B cell (primary cell): ENCODE results near the gene NAPA. TPM values are rescaled to one million over a fixed set of nuclear protein-coding genes. Genes with fewer than 3 reads are reported as not detected.

Experiments
- ATAC-seq: fragments of 200-7000 bp; cut with Tn5 transposase; one replicate; pipeline ENCODE4 v1.10.0; 2021; ENCODE audit warnings: low read depth, mild to moderate bottlenecking, moderate number of reproducible peaks, moderate library complexity
- CTCF ChIA-PET: fragments of 350-600 bp; sonication (Branson Sonifier 250); formaldehyde crosslinking; loops from one replicate; lab custom pipeline; 2021; ENCODE audit warnings: antibody characterized with exemption, inconsistent platforms; lab: Charles Lee
- POLR2A ChIA-PET: fragments of 350-600 bp; sonication (Branson Sonifier 250); formaldehyde crosslinking; loops from one replicate; lab custom pipeline; 2021; ENCODE audit warnings: antibody characterized with exemption; lab: Charles Lee
- DNase-seq: peaks from one replicate; pipeline ENCODE4 v3.0.0; 2013
- H2AFZ ChIP-seq: 2 replicates; pipeline ENCODE4 v1.6.1; 2012; ENCODE audit warnings: mild to moderate bottlenecking, low read depth, low read length; ENCODE audit not compliant: insufficient read depth, poor library complexity, severe bottlenecking
- H3K27ac ChIP-seq, 2 donors: 1 replicate in 1 of 2; 2 replicates in 1 of 2; pipeline ENCODE4 v1.5.1; 2012 to 2013; ENCODE audit warnings: low read length in 2 of 2, mild to moderate bottlenecking in 2 of 2, moderate library complexity in 1 of 2
- H3K27me3 ChIP-seq, 4 experiments: fragments of 200-600 bp in 1 of 4; sonication (generic) in 1 of 4; replicated peaks in 1 of 4; 1 replicate in 2 of 4; 2 replicates in 2 of 4; pipeline versions ENCODE4 v1.6.1 to v1.7.0; 2013 to 2016; ENCODE audit warnings: low read length in 3 of 4, mild to moderate bottlenecking in 2 of 4, mixed read lengths in 1 of 4, moderate library complexity in 1 of 4; ENCODE audit not compliant: insufficient read depth in 4 of 4, control insufficient read depth in 3 of 4; ENCODE audit errors: control extremely low read depth in 1 of 4
- H3K36me3 ChIP-seq, 2 experiments: replicated peaks in 1 of 2; 1 replicate in 1 of 2; 2 replicates in 1 of 2; pipeline versions ENCODE4 v1.6.1 to v1.7.1; 2013; ENCODE audit warnings: low read length in 1 of 2; ENCODE audit not compliant: insufficient read depth in 2 of 2, control insufficient read depth in 1 of 2; ENCODE audit errors: control extremely low read depth in 1 of 2, extremely low read depth in 1 of 2
- H3K4me1 ChIP-seq, 2 donors: fragments of 200-600 bp in 1 of 2; sonication (generic) in 1 of 2; 1 replicate in 1 of 2; 2 replicates in 1 of 2; pipeline versions ENCODE4 v1.5.1 to v1.6.1; 2013 to 2017; ENCODE audit warnings: low read length in 2 of 2; ENCODE audit not compliant: control insufficient read depth in 2 of 2, insufficient read depth in 2 of 2
- H3K4me2 ChIP-seq: replicated peaks from 2 replicates; pipeline ENCODE3; 2012; ENCODE audit warnings: mild to moderate bottlenecking, low read depth, low read length; ENCODE audit not compliant: poor library complexity, severe bottlenecking
- H3K4me3 ChIP-seq, 5 experiments: fragments of 200-600 bp in 1 of 5; sonication (generic) in 1 of 5; 1 replicate in 3 of 5; 2 replicates in 2 of 5; pipeline versions ENCODE4 v1.5.1 to v1.7.0; 2011 to 2016; ENCODE audit warnings: low read length in 4 of 5, mild to moderate bottlenecking in 4 of 5, low read depth in 2 of 5, control low read depth in 1 of 5, moderate library complexity in 1 of 5; ENCODE audit not compliant: insufficient read depth in 1 of 5; ENCODE audit errors: control extremely low read depth in 1 of 5, extremely low read depth in 1 of 5
- H3K79me2 ChIP-seq: fragments of 200-600 bp; sonication (generic); one replicate; pipeline ENCODE4 v1.6.0; 2016; ENCODE audit warnings: low read length; ENCODE audit not compliant: control insufficient read depth, insufficient read depth
- H3K9ac ChIP-seq: fragments of 200-600 bp; sonication (generic); 2 replicates; pipeline ENCODE4 v1.6.1; 2017; ENCODE audit warnings: mild to moderate bottlenecking, low read length, moderate library complexity
- H3K9me3 ChIP-seq, 3 donors: one replicate each; pipeline versions ENCODE4 v1.6.1 to v1.7.1; 2013; ENCODE audit warnings: low read length in 2 of 3; ENCODE audit not compliant: control insufficient read depth in 2 of 3, insufficient read depth in 1 of 3; ENCODE audit errors: control extremely low read depth in 1 of 3
- H4K20me1 ChIP-seq: 2 replicates; pipeline ENCODE4 v1.6.0; 2012; ENCODE audit warnings: mild to moderate bottlenecking, low read length; ENCODE audit not compliant: insufficient read depth, control insufficient read depth, poor library complexity, severe bottlenecking
- H3K27ac Mint-ChIP-seq: one replicate; pipeline ENCODE4 v1.8.0; 2021; ENCODE audit warnings: mixed read lengths
- H3K27me3 Mint-ChIP-seq: one replicate; pipeline ENCODE4 v1.8.0; 2021; ENCODE audit warnings: mixed read lengths
- H3K4me1 Mint-ChIP-seq: one replicate; pipeline ENCODE4 v1.8.0; 2021; ENCODE audit warnings: mixed read lengths
- H3K4me3 Mint-ChIP-seq: one replicate; pipeline ENCODE4 v1.8.0; 2021; ENCODE audit warnings: mixed read lengths
- H3K9me3 Mint-ChIP-seq: one replicate; pipeline ENCODE4 v1.8.0; 2022; ENCODE audit warnings: mixed read lengths; ENCODE audit not compliant: insufficient read depth
- EZH2 ChIP-seq: IDR thresholded peaks from 2 replicates; pipeline ENCODE4 v1.6.1; 2012; ENCODE audit warnings: borderline replicate concordance, low read depth, mild to moderate bottlenecking, moderate library complexity, low read length; ENCODE audit not compliant: insufficient read depth, poor library complexity, severe bottlenecking
- WGBS: methylation state at CpG from one replicate; pipeline ENCODE4 v1.1.5; 2013; ENCODE audit warnings: missing lambda C conversion rate; ENCODE audit not compliant: insufficient coverage; 5-methylcytosine and 5-hydroxymethylcytosine counted together
- intact Hi-C: fragments of 100-400 bp; cut with micrococcal nuclease; formaldehyde crosslinking; loops from one replicate; pipeline ENCODE4 v1.10.0; 2022
- polyA plus RNA-seq: library from polyadenylated mRNA; depleted of rRNA; stranded (reverse); fragments of >200 nt; gene quantifications from 2 replicates; pipeline ENCODE4 v1.2.3, GENCODE V29; 2012
- total RNA-seq, 2 donors: library from RNA; stranded (reverse); fragments of 120-200 nt in 1 of 2; gene quantifications; 1 replicate in 1 of 2; 2 replicates in 1 of 2; pipeline versions ENCODE4 v1.2.3 to v1.2.4, GENCODE V29; 2013 to 2022
- TF ChIP-seq, protein P1 (sequence below): fragments of 200-600 bp; IDR thresholded peaks from one replicate; pipeline ENCODE4 v1.8.0; 2022; ENCODE audit warnings: antibody characterized with exemption, mild to moderate bottlenecking

The NAPA gene
- total and polyA plus RNA-seq, 2 donors (not counting 1 experiment from before 2014, with no cell fraction given), result 66.8 to 86.5 TPM

DNA sequence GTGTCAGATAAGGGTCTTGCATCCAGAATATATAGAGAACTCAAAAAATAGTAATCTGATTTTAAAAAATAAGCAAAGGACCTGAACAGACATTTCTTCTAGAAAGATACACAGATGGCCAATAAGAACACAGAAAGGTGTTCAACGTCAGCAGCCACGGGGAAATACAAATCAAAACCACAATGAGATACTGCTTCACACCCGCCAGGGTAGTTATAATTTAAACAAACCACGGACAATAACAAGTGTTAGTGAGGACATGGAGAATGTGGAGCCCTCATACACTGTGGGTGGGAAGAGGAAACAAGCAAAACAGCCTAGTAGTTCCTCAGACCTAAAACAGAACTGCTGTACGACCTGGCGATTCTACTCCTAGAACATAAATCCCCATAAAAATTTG lies 26.7 kb upstream of the NAPA start:
- Mint-ChIP-seq H3K9me3 (no peaks in the 10 kb centered on the region), H3K4me3 (no peak overlapping the region), H3K27ac (no peak overlapping the region), H3K27me3 (peaks cover 33% of the 10 kb centered on the region), H3K4me1 (peaks cover 7% of the 10 kb centered on the region)
- 42% methylated on average over 2 of the region's 6 CpGs for WGBS
- Histone ChIP-seq H3K27ac (no peak overlapping the region), H3K9ac (no peak overlapping the region), H3K9me3 (no peaks in the 10 kb centered on the region), H3K4me2 (no peak overlapping the region), H3K36me3 (no peaks in the 10 kb centered on the region), H2AFZ (no peak overlapping the region), H4K20me1 (no peaks in the 10 kb centered on the region), H3K4me1 (peaks cover 3 to 18% of the 10 kb centered on the region in 2 donors), H3K79me2 (no peaks in the 10 kb centered on the region), H3K27me3 (peaks cover 0 to 37% (median 11%) of the 10 kb centered on the region in 4 experiments), H3K4me3 (no peak overlapping the region)
- ChIA-PET POLR2A (no interaction called here), CTCF (no interaction called here)
- intact Hi-C loops, result no loop called here
- TF ChIP-seq, protein P1, sequence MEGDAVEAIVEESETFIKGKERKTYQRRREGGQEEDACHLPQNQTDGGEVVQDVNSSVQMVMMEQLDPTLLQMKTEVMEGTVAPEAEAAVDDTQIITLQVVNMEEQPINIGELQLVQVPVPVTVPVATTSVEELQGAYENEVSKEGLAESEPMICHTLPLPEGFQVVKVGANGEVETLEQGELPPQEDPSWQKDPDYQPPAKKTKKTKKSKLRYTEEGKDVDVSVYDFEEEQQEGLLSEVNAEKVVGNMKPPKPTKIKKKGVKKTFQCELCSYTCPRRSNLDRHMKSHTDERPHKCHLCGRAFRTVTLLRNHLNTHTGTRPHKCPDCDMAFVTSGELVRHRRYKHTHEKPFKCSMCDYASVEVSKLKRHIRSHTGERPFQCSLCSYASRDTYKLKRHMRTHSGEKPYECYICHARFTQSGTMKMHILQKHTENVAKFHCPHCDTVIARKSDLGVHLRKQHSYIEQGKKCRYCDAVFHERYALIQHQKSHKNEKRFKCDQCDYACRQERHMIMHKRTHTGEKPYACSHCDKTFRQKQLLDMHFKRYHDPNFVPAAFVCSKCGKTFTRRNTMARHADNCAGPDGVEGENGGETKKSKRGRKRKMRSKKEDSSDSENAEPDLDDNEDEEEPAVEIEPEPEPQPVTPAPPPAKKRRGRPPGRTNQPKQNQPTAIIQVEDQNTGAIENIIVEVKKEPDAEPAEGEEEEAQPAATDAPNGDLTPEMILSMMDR, result no peak
- no peak for TF ChIP-seq EZH2
- DNase-seq, result peak; percentile 26
- peak; percentile 17 for ATAC-seq

DNA sequence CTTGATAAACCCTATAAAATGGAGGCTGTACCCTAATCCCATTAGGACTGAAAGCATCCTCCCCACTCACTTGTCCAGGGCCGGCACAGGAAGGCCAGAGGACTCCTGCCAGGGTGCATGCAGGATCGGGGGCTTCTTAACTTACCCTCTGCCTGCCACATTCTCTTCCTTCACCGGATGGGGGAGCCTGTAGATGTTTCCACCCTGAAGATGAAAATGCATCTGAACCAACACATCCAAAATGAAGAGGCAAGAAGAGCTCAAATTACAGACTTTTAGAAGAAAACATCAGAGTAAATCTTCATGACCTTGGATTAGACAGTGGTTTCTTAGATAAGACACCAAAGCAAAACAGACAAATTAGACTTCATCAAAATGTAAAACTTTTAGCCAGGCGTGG lies 25.9 kb upstream of the NAPA start:
- DNase-seq, result no peak
- Mint-ChIP-seq H3K27ac (no peak overlapping the region), H3K4me1 (peaks cover 7% of the 10 kb centered on the region), H3K27me3 (peaks cover 33% of the 10 kb centered on the region), H3K4me3 (no peak overlapping the region), H3K9me3 (no peaks in the 10 kb centered on the region)
- Histone ChIP-seq H3K9ac (no peak overlapping the region), H3K79me2 (no peaks in the 10 kb centered on the region), H3K9me3 (peaks cover 0 to 1% (median 0%) of the 10 kb centered on the region in 3 donors), H3K27me3 (peaks cover 0 to 31% (median 11%) of the 10 kb centered on the region in 4 experiments), H3K36me3 (no peaks in the 10 kb centered on the region), H3K4me3 (no peak overlapping the region), H3K27ac (no peak overlapping the region), H2AFZ (no peak overlapping the region), H3K4me2 (no peak overlapping the region), H4K20me1 (no peaks in the 10 kb centered on the region), H3K4me1 (peaks cover 3 to 18% of the 10 kb centered on the region in 2 donors)
- POLR2A ChIA-PET, result no interaction called here
- 100% methylated on average over 1 of the region's 4 CpGs for WGBS
- intact Hi-C loops, result no loop called here
- CTCF ChIA-PET, result interaction anchor here (0.5 kb wide), 1 partner anchor 18 kb away, joined by 3 read pairs; no protein-coding TSS in a partner anchor
- no peak for ATAC-seq
- no peak for TF ChIP-seq EZH2
- TF ChIP-seq, protein P1, result no peak
